CD14-positive monocyte (primary cell): ENCODE data around the gene DNAAF5. TPM values are rescaled to one million over a fixed set of nuclear protein-coding genes. Genes with fewer than 3 reads are reported as not detected.

Experiments used
- DNase-seq, 3 donors: peaks; one replicate each; pipeline ENCODE4 v3.0.0-alpha.2; 2011 to 2022
- H2AFZ ChIP-seq: 2 replicates; pipeline ENCODE4 v1.6.0; 2012; ENCODE audit warnings: mild to moderate bottlenecking, low read depth, low read length, inconsistent platforms; ENCODE audit not compliant: insufficient read depth, poor library complexity, severe bottlenecking
- H3K27ac ChIP-seq, 2 donors: 1 replicate in 1 of 2; 2 replicates in 1 of 2; pipeline ENCODE4 v1.5.1; 2012 to 2013; ENCODE audit warnings: low read length in 2 of 2, control low read depth in 1 of 2, inconsistent platforms in 1 of 2, low read depth in 1 of 2, mild to moderate bottlenecking in 1 of 2
- H3K27me3 ChIP-seq, 2 donors: one replicate each; pipeline versions ENCODE4 v1.6.0 to v1.6.1; 2011 to 2013; ENCODE audit warnings: low read length in 2 of 2; ENCODE audit not compliant: control insufficient read depth in 2 of 2, insufficient read depth in 2 of 2
- H3K36me3 ChIP-seq, 2 donors: replicated peaks in 1 of 2; 1 replicate in 1 of 2; 2 replicates in 1 of 2; pipeline versions ENCODE4 v1.5.1 to v1.6.1; 2012 to 2013; ENCODE audit warnings: low read length in 2 of 2, control low read depth in 1 of 2, inconsistent platforms in 1 of 2, mild to moderate bottlenecking in 1 of 2; ENCODE audit not compliant: insufficient read depth in 2 of 2, control insufficient read depth in 1 of 2
- H3K4me1 ChIP-seq, 2 donors: 1 replicate in 1 of 2; 2 replicates in 1 of 2; pipeline versions ENCODE4 v1.5.1 to v1.6.1; 2012 to 2013; ENCODE audit warnings: low read length in 2 of 2, control low read depth in 1 of 2, inconsistent platforms in 1 of 2, mild to moderate bottlenecking in 1 of 2, moderate library complexity in 1 of 2; ENCODE audit not compliant: insufficient read depth in 2 of 2, control insufficient read depth in 1 of 2
- H3K4me2 ChIP-seq: replicated peaks from 2 replicates; pipeline ENCODE3; 2012; ENCODE audit warnings: low read length, moderate library complexity, mild to moderate bottlenecking; ENCODE audit not compliant: poor library complexity, severe bottlenecking; ENCODE audit errors: extremely low read depth
- H3K4me3 ChIP-seq, 3 experiments: fragments of 200-600 bp in 1 of 3; sonication (generic) in 1 of 3; replicated peaks in 1 of 3; 1 replicate in 2 of 3; 2 replicates in 1 of 3; pipeline ENCODE4 v1.5.1; 2011 to 2013; ENCODE audit warnings: low read length in 3 of 3, mild to moderate bottlenecking in 3 of 3, control low read depth in 2 of 3, low read depth in 2 of 3, inconsistent platforms in 1 of 3, moderate library complexity in 1 of 3
- H3K79me2 ChIP-seq: 2 replicates; pipeline ENCODE4 v1.6.0; 2012; ENCODE audit warnings: mild to moderate bottlenecking, control low read depth, inconsistent platforms, low read length, moderate library complexity; ENCODE audit not compliant: insufficient read depth
- H3K9ac ChIP-seq: 2 replicates; pipeline ENCODE4 v1.6.0; 2017; ENCODE audit warnings: low read length, mild to moderate bottlenecking; ENCODE audit not compliant: insufficient read depth, poor library complexity, severe bottlenecking
- H3K9me3 ChIP-seq, 2 donors: replicated peaks in 1 of 2; 1 replicate in 1 of 2; 2 replicates in 1 of 2; pipeline versions ENCODE4 v1.5.1 to v1.6.1; 2012 to 2013; ENCODE audit warnings: low read length in 2 of 2, control low read depth in 1 of 2; ENCODE audit not compliant: control insufficient read depth in 1 of 2, insufficient read depth in 1 of 2
- H4K20me1 ChIP-seq: 2 replicates; pipeline ENCODE4 v1.6.0; 2012; ENCODE audit warnings: mild to moderate bottlenecking, low read length, control low read depth, moderate library complexity; ENCODE audit not compliant: insufficient read depth
- H3K27ac Mint-ChIP-seq, 7 donors: one replicate each; pipeline ENCODE4 v1.8.0; 2020; ENCODE audit warnings: mild to moderate bottlenecking in 7 of 7, mixed read lengths in 7 of 7, moderate library complexity in 6 of 7, inconsistent platforms in 2 of 7
- H3K27me3 Mint-ChIP-seq, 3 donors: one replicate each; pipeline ENCODE4 v1.8.0; 2021 to 2022; ENCODE audit warnings: low read depth in 3 of 3, mild to moderate bottlenecking in 3 of 3, mixed read lengths in 3 of 3, moderate library complexity in 3 of 3, inconsistent platforms in 1 of 3
- H3K36me3 Mint-ChIP-seq, 2 donors: one replicate each; pipeline ENCODE4 v1.8.0; 2020; ENCODE audit warnings: mixed read lengths in 2 of 2, inconsistent platforms in 1 of 2, mild to moderate bottlenecking in 1 of 2
- H3K4me1 Mint-ChIP-seq: one replicate; pipeline ENCODE4 v1.8.0; 2020; ENCODE audit warnings: mild to moderate bottlenecking, mixed read lengths
- H3K4me3 Mint-ChIP-seq, 2 donors: one replicate each; pipeline ENCODE4 v1.8.0; 2020; ENCODE audit warnings: mild to moderate bottlenecking in 2 of 2, mixed read lengths in 2 of 2, moderate library complexity in 1 of 2
- H3K9me3 Mint-ChIP-seq, 7 donors: one replicate each; pipeline ENCODE4 v1.8.0; 2020 to 2022; ENCODE audit warnings: mixed read lengths in 7 of 7, mild to moderate bottlenecking in 6 of 7, moderate library complexity in 6 of 7, inconsistent platforms in 2 of 7
- CTCF ChIP-seq: fragments of 200-600 bp; IDR thresholded peaks from one replicate; pipeline ENCODE4 v1.8.0; 2022; ENCODE audit warnings: antibody characterized with exemption, mild to moderate bottlenecking
- WGBS: methylation state at CpG from one replicate; pipeline ENCODE4 v1.1.5; 2013; ENCODE audit warnings: missing lambda C conversion rate; ENCODE audit not compliant: insufficient coverage; 5-methylcytosine and 5-hydroxymethylcytosine counted together
- intact Hi-C, 2 donors: fragments of 100-400 bp; cut with micrococcal nuclease; formaldehyde crosslinking; loops; one replicate each; pipeline versions ENCODE4 v1.15.0 to v1.15.1; 2023
- polyA plus RNA-seq, 3 donors: library from polyadenylated mRNA; depleted of rRNA in 1 of 3; unstranded in 2 of 3; stranded (reverse) in 1 of 3; fragments of 300-500 nt in 2 of 3; fragments of >200 nt in 1 of 3; fragmentation: Illumina TruSeq in 2 of 3; gene quantifications; 1 replicate in 2 of 3; 2 replicates in 1 of 3; pipeline ENCODE4 v1.2.3, GENCODE V29; 2012 to 2021

DNAAF5 gene
- polyA plus RNA-seq, 3 donors = 1.2 to 9.6 (median 2.0) TPM

- intact Hi-C loops = no loop called here
- H3K27me3 ChIP-seq = no peaks in the 10 kb centered on the region
- H3K4me2 ChIP-seq = no peak overlapping the region
- H3K36me3 ChIP-seq = peaks cover 13 to 45% of the 10 kb centered on the region in 2 donors
- H3K36me3 Mint-ChIP-seq = peaks cover 18 to 30% of the 10 kb centered on the region in 2 donors
- no peaks in the 10 kb centered on the region for H3K4me1 Mint-ChIP-seq
- H3K79me2 ChIP-seq = peaks cover 4% of the 10 kb centered on the region
- H4K20me1 ChIP-seq = no peaks in the 10 kb centered on the region
- 98% methylated on average over 10 of the region's 11 CpGs for WGBS
- no peak overlapping the region for H3K27ac ChIP-seq
- no peak for TF ChIP-seq CTCF
- H3K9me3 Mint-ChIP-seq = peaks cover 0 to 7% (median 2%) of the 10 kb centered on the region in 7 donors
- H2AFZ ChIP-seq = no peak overlapping the region
- H3K27me3 Mint-ChIP-seq = no peaks in the 10 kb centered on the region
- no peak for DNase-seq
- no peaks in the 10 kb centered on the region for H3K4me1 ChIP-seq
- no peak overlapping the region for H3K4me3 Mint-ChIP-seq
- no peak overlapping the region for H3K27ac Mint-ChIP-seq
- H3K9ac ChIP-seq = no peak overlapping the region
- peaks cover 15 to 16% of the 10 kb centered on the region in 2 donors for H3K9me3 ChIP-seq
- H3K4me3 ChIP-seq = no peak overlapping the region
These were observed 8.3 kb downstream of the DNAAF5 start for GRCh38 chr7:734808-735207.

DNA sequence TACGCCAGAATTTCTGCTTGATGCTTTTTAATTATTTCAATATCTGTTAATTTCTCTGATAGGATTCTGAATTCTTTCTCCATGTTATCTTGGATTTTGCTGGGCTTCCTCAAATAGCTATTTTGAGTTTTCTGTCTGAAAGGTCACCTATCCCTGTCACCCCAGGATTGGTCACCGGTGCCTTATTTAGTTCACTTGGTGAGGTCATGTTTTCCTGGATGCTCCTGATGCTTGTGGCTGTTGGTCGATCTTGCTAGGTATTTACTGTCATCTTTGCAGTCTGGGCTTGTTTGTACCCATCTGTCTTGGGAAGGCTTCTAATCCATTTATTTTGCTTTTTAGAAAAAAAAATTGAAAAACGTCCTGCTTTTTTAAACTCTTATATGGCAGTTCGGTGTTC lies 11.7 kb downstream of the DNAAF5 start:
- Histone ChIP-seq H3K4me2 (no peak overlapping the region), H2AFZ (no peak overlapping the region), H3K36me3 (peaks cover 18 to 39% of the 10 kb centered on the region in 2 donors), H3K79me2 (peaks cover 4% of the 10 kb centered on the region), H3K4me3 (no peak overlapping the region), H3K27me3 (no peaks in the 10 kb centered on the region), H3K9me3 (peaks cover 15 to 16% of the 10 kb centered on the region in 2 donors), H3K9ac (no peak overlapping the region), H4K20me1 (no peaks in the 10 kb centered on the region), H3K27ac (no peak overlapping the region), H3K4me1 (no peaks in the 10 kb centered on the region)
- DNase-seq = no peak
- Mint-ChIP-seq H3K4me1 (no peaks in the 10 kb centered on the region), H3K27ac (no peak overlapping the region), H3K4me3 (no peak overlapping the region), H3K9me3 (peaks cover 0 to 7% (median 0%) of the 10 kb centered on the region in 7 donors), H3K27me3 (no peaks in the 10 kb centered on the region), H3K36me3 (peaks cover 33 to 36% of the 10 kb centered on the region in 2 donors)
- no peak for TF ChIP-seq CTCF
- WGBS = 100% methylated on average over 3 of the region's 5 CpGs
- intact Hi-C loops = no loop called here
